Endothelial cell of umbilical vein (primary cell): ENCODE results near the gene EN2. TPM values are rescaled to one million over a fixed set of nuclear protein-coding genes. Genes with fewer than 3 reads are reported as not detected.

Experiments used
- BruUV-seq: library from RNA; stranded (reverse); fragments of 400-500 nt; replicated peaks from 2 replicates; lab custom pipeline; 2021; lab: Mats Ljungman, UMichigan
- CTCF ChIA-PET: fragments of 300-600, 350-600 bp; sonication (Branson Sonifier 250); formaldehyde crosslinking; loops from one replicate; lab custom pipeline; 2021; ENCODE audit warnings: antibody characterized with exemption, inconsistent platforms; lab: Charles Lee
- POLR2A ChIA-PET: fragments of 300-600, 350-600 bp; sonication (Branson Sonifier 250); formaldehyde crosslinking; loops from one replicate; lab custom pipeline; 2021; ENCODE audit warnings: antibody characterized with exemption, inconsistent platforms; lab: Charles Lee
- DNase-seq: peaks from one replicate; pipeline ENCODE4 v3.0.0-alpha.2; 2011; ENCODE audit warnings: low read depth, low spot score
- FAIRE-seq: peaks from 2 replicates; lab custom pipeline; 2011; peaks lifted over from hg19 to GRCh38; lab: Jason Lieb, UNC
- H2AFZ ChIP-seq: 2 replicates; pipeline ENCODE4 v1.6.0; 2012; ENCODE audit warnings: low read depth, low read length, control low read depth, inconsistent platforms
- H3K27ac ChIP-seq: 2 replicates; pipeline ENCODE4 v1.5.1; 2011; ENCODE audit warnings: low read depth, mild to moderate bottlenecking, control low read depth, low read length, moderate library complexity; ENCODE audit not compliant: insufficient read depth
- H3K27me3 ChIP-seq, 2 experiments: 2 replicates each; pipeline versions ENCODE4 v1.6.0 to v1.6.1; 2011; ENCODE audit warnings: low read length in 2 of 2, mixed read lengths in 1 of 2; ENCODE audit not compliant: control insufficient read depth in 2 of 2, insufficient read depth in 2 of 2
- H3K36me3 ChIP-seq, 2 experiments: 2 replicates in 1 of 2; 3 replicates in 1 of 2; pipeline ENCODE4 v1.5.1; 2011; ENCODE audit warnings: low read length in 2 of 2, mild to moderate bottlenecking in 1 of 2, moderate library complexity in 1 of 2; ENCODE audit not compliant: control insufficient read depth in 2 of 2, insufficient read depth in 2 of 2; ENCODE audit errors: extremely low read depth in 1 of 2
- H3K4me1 ChIP-seq: 3 replicates; pipeline ENCODE4 v1.5.1; 2011; ENCODE audit warnings: mild to moderate bottlenecking, low read length; ENCODE audit not compliant: control insufficient read depth, insufficient read depth; ENCODE audit errors: extremely low read depth
- H3K4me2 ChIP-seq: 2 replicates; pipeline ENCODE4 v1.6.1; 2011; ENCODE audit warnings: low read length, control low read depth, mixed read lengths; ENCODE audit not compliant: insufficient read depth
- H3K4me3 ChIP-seq, 3 experiments: fragments of 200-600 bp in 1 of 3; sonication (generic), shearing (Covaris generic) in 1 of 3; replicated peaks in 1 of 3; 2 replicates each; pipeline ENCODE4 v1.5.1; 2011 to 2016; ENCODE audit warnings: control low read depth in 3 of 3, low read length in 3 of 3, mild to moderate bottlenecking in 2 of 3, inconsistent platforms in 1 of 3, low read depth in 1 of 3, moderate library complexity in 1 of 3; ENCODE audit not compliant: insufficient read depth in 1 of 3
- H3K79me2 ChIP-seq: 2 replicates; pipeline ENCODE4 v1.6.0; 2012; ENCODE audit warnings: low read length, inconsistent platforms; ENCODE audit not compliant: control insufficient read depth, insufficient read depth
- H3K9ac ChIP-seq: replicated peaks from 2 replicates; pipeline ENCODE3; 2011; ENCODE audit warnings: low read length, control low read depth; ENCODE audit not compliant: insufficient read depth; ENCODE audit errors: extremely low read depth
- H3K9me1 ChIP-seq: replicated peaks from 3 replicates; pipeline ENCODE4 v1.6.0; 2011; ENCODE audit warnings: mild to moderate bottlenecking, low read length; ENCODE audit not compliant: control insufficient read depth, insufficient read depth; ENCODE audit errors: extremely low read depth
- H3K9me3 ChIP-seq: replicated peaks from 2 replicates; pipeline ENCODE4 v1.5.1; 2012; ENCODE audit warnings: low read length, inconsistent platforms; ENCODE audit not compliant: control insufficient read depth, insufficient read depth
- H4K20me1 ChIP-seq: replicated peaks from 2 replicates; pipeline ENCODE3; 2011; ENCODE audit warnings: mild to moderate bottlenecking, low read length; ENCODE audit not compliant: control insufficient read depth, insufficient read depth; ENCODE audit errors: extremely low read depth
- CTCF ChIP-seq, 2 donors: IDR thresholded peaks; 1 replicate in 1 of 2; 2 replicates in 1 of 2; pipeline ENCODE4 v1.5.1; 2011; ENCODE audit warnings: low read length in 2 of 2, mild to moderate bottlenecking in 2 of 2, moderate library complexity in 2 of 2, control low read depth in 1 of 2, inconsistent platforms in 1 of 2, low read depth in 1 of 2; ENCODE audit not compliant: insufficient read depth in 1 of 2; ENCODE audit errors: extremely low read depth in 1 of 2
- EZH2 ChIP-seq: IDR thresholded peaks from 2 replicates; pipeline ENCODE4 v1.6.1; 2012; ENCODE audit warnings: borderline replicate concordance, low read depth, mild to moderate bottlenecking, moderate library complexity, low read length, inconsistent platforms; ENCODE audit not compliant: severe bottlenecking
- FOS ChIP-seq: IDR thresholded peaks from 2 replicates; pipeline ENCODE4 v1.6.1; 2011; ENCODE audit warnings: mild to moderate bottlenecking, low read length, moderate library complexity, borderline replicate concordance; ENCODE audit not compliant: insufficient read depth
- GATA2 ChIP-seq: IDR thresholded peaks from 2 replicates; pipeline ENCODE4 v1.7.0; 2011; ENCODE audit warnings: low read depth, mild to moderate bottlenecking, moderate library complexity, mixed read lengths, low read length; ENCODE audit not compliant: insufficient read length, insufficient read depth
- POLR2A ChIP-seq: IDR thresholded peaks from 2 replicates; pipeline ENCODE4 v1.6.1; 2012; ENCODE audit warnings: low read depth, mild to moderate bottlenecking, control low read depth, low read length
- dilution Hi-C: fragments of 300-500 bp; cut with MboI; formaldehyde crosslinking; loops from one replicate; pipeline ENCODE4 v1.15.0; 2019; ENCODE audit warnings: low sequenced_read_pairs; ENCODE audit not compliant: extremely low pct_ligation_motif_present
- intact Hi-C: fragments of 100-400 bp; cut with micrococcal nuclease; formaldehyde crosslinking; loops from one replicate; pipeline ENCODE4 v1.10.0; 2022
- polyA plus RNA-seq, 4 experiments: library from polyadenylated mRNA; depleted of rRNA in 3 of 4; stranded (reverse) in 3 of 4; unstranded in 1 of 4; fragments of >200 nt; gene quantifications; 2 replicates each; pipeline versions ENCODE4 v1.2.1 to v1.2.3, GENCODE V29; 2011 to 2012; ENCODE audit warnings: missing spikeins in 1 of 4
- total RNA-seq: library from RNA; stranded (reverse); gene quantifications from 2 replicates; pipeline ENCODE4 v1.2.3, GENCODE V29; 2021

EN2 gene
- total and polyA plus RNA-seq, 2 donors (not counting 3 experiments of a cell fraction or from before 2014, with no cell fraction given), result not detected

GRCh38 chr7:155469311-155470185 lies 11.6 kb downstream of the EN2 start:
- intact Hi-C loops (no loop called here), dilution Hi-C loops (no loop called here)
- DNase-seq, result no peak
- Histone ChIP-seq H3K79me2 (no peaks in the 10 kb centered on the region), H3K36me3 (no peaks in the 10 kb centered on the region), H2AFZ (no peak overlapping the region), H3K4me2 (no peak overlapping the region), H3K27ac (no peak overlapping the region), H3K4me3 (no peak overlapping the region), H3K4me1 (no peaks in the 10 kb centered on the region), H3K9me1 (no peaks in the 10 kb centered on the region), H3K27me3 (peaks cover 82 to 91% of the 10 kb centered on the region in 2 experiments), H4K20me1 (no peaks in the 10 kb centered on the region), H3K9me3 (no peaks in the 10 kb centered on the region), H3K9ac (no peak overlapping the region)
- FAIRE-seq, result no peak
- ChIA-PET POLR2A (no interaction called here), CTCF (no interaction called here)
- TF ChIP-seq EZH2 (peak; percentile 11), CTCF (IDR thresholded peaks at IDR 0.05; ENCODE audit: extremely low read depth in 1 of 2, insufficient read depth in 1 of 2, low read depth in 1 of 2, low read length in 2 of 2) (no peak)
- BruUV-seq, result no TSS peak

GRCh38 chr7:155470186-155470487 lies 12.2 kb downstream of the EN2 start:
- intact Hi-C loops, result no loop called here
- BruUV-seq, result no TSS peak
- no peak overlapping the region for H3K27ac ChIP-seq
- H4K20me1 ChIP-seq, result no peaks in the 10 kb centered on the region
- peaks cover 76 to 87% of the 10 kb centered on the region in 2 experiments for H3K27me3 ChIP-seq
- no peak overlapping the region for H3K4me2 ChIP-seq
- ChIA-PET POLR2A (no interaction called here), CTCF (no interaction called here)
- no peaks in the 10 kb centered on the region for H3K9me1 ChIP-seq
- H3K4me1 ChIP-seq, result no peaks in the 10 kb centered on the region
- no peak for TF ChIP-seq CTCF (IDR thresholded peaks at IDR 0.05; ENCODE audit: extremely low read depth in 1 of 2, insufficient read depth in 1 of 2, low read depth in 1 of 2, low read length in 2 of 2)
- no peak for TF ChIP-seq FOS
- peak; percentile 1 for TF ChIP-seq EZH2
- TF ChIP-seq POLR2A, result no peak
- no peak for TF ChIP-seq GATA2
- no peaks in the 10 kb centered on the region for H3K79me2 ChIP-seq
- FAIRE-seq, result no peak
- dilution Hi-C loops, result no loop called here
- no peak overlapping the region for H3K9ac ChIP-seq
- no peaks in the 10 kb centered on the region for H3K36me3 ChIP-seq
- no peak overlapping the region for H3K4me3 ChIP-seq
- no peaks in the 10 kb centered on the region for H3K9me3 ChIP-seq
- no peak for DNase-seq
- H2AFZ ChIP-seq, result no peak overlapping the region
